ENCODE data around the gene GPR132. TPM values are rescaled to one million over a fixed set of nuclear protein-coding genes. Genes with fewer than 3 reads are reported as not detected.

GPR132 gene
- total RNA-seq, 6 donors from 2014 or later, result 3.0 to 14.7 (median 7.0) TPM

GRCh38 chr14:105075379-105076295 lies 10.4 kb upstream of the GPR132 start:
- peak; percentile 60 to 84 for DNase-seq
- peak overlapping the region in 1 of 4 donors; percentile 43 for H3K27ac ChIP-seq
- ATAC-seq (ENCODE audit: low FRiP score in 2 of 2), result peak; percentile 39 to 81
- peaks cover 14 to 25% (median 22%) of the 10 kb centered on the region in 4 donors for H3K4me1 ChIP-seq
- H3K36me3 ChIP-seq, result no peaks in the 10 kb centered on the region
- H3K27me3 ChIP-seq, result no peaks in the 10 kb centered on the region
- TF ChIP-seq POLR2A (IDR thresholded peaks at IDR 0.05), result peak in 1 of 4 donors; percentile 13
- TF ChIP-seq EP300 (IDR thresholded peaks at IDR 0.05), result no peak
- 54% methylated on average over 7 of the region's 24 CpGs; no CpG with 5 or more reads in 1 of the 2 donors for WGBS, 2 donors
- H3K4me3 ChIP-seq, result peak overlapping the region in 1 of 4 donors; percentile 8
- H3K9me3 ChIP-seq, result no peaks in the 10 kb centered on the region

- Histone ChIP-seq H3K27me3 (no peaks in the 10 kb centered on the region), H3K36me3 (no peaks in the 10 kb centered on the region), H3K27ac (no peak overlapping the region), H3K4me1 (peaks cover 14 to 29% (median 24%) of the 10 kb centered on the region in 4 donors), H3K4me3 (no peak overlapping the region), H3K9me3 (no peaks in the 10 kb centered on the region)
- TF ChIP-seq POLR2AphosphoS5 (IDR thresholded peaks at IDR 0.05) (no peak), EP300 (IDR thresholded peaks at IDR 0.05) (no peak), POLR2A (IDR thresholded peaks at IDR 0.05) (no peak), CTCF (IDR thresholded peaks at IDR 0.05) (no peak)
- WGBS, 2 donors, result 96% methylated on average over 4 of the region's 15 CpGs; no CpG with 5 or more reads in 1 of the 2 donors
- no peak for ATAC-seq (ENCODE audit: low FRiP score in 2 of 2)
- DNase-seq, result peak in 1 of 2 donors; percentile 62
Measured at GRCh38 chr14:105074601-105075053, 9.4 kb upstream of the GPR132 start.

- peaks cover 14 to 35% (median 26%) of the 10 kb centered on the region in 4 donors for H3K4me1 ChIP-seq
- no peaks in the 10 kb centered on the region for H3K9me3 ChIP-seq
- DNase-seq, result peak in 1 of 2 donors; percentile 74
- ATAC-seq (ENCODE audit: low FRiP score in 2 of 2), result no peak
- 92 to 93% methylated on average over 8 to 13 of the region's 18 CpGs for WGBS, 2 donors
- no peak overlapping the region for H3K27ac ChIP-seq
- TF ChIP-seq POLR2A (IDR thresholded peaks at IDR 0.05) (no peak), CTCF (IDR thresholded peaks at IDR 0.05) (no peak), POLR2AphosphoS5 (IDR thresholded peaks at IDR 0.05) (no peak), EP300 (IDR thresholded peaks at IDR 0.05) (no peak)
- H3K4me3 ChIP-seq, result no peak overlapping the region
- no peaks in the 10 kb centered on the region for H3K36me3 ChIP-seq
- H3K27me3 ChIP-seq, result no peaks in the 10 kb centered on the region
Measured at GRCh38 chr14:105073720-105074600, 8.7 kb upstream of the GPR132 start.

- DNase-seq (peak in 1 of 2 donors; percentile 45), ATAC-seq (ENCODE audit: low FRiP score in 2 of 2) (no peak)
- Histone ChIP-seq H3K27ac (no peak overlapping the region), H3K36me3 (no peaks in the 10 kb centered on the region), H3K4me3 (no peak overlapping the region), H3K27me3 (no peaks in the 10 kb centered on the region), H3K4me1 (peaks cover 14 to 35% (median 26%) of the 10 kb centered on the region in 4 donors), H3K9me3 (no peaks in the 10 kb centered on the region)
- TF ChIP-seq POLR2A (IDR thresholded peaks at IDR 0.05), result no peak
- TF ChIP-seq POLR2AphosphoS5 (IDR thresholded peaks at IDR 0.05), result no peak
- TF ChIP-seq EP300 (IDR thresholded peaks at IDR 0.05), result no peak
- TF ChIP-seq CTCF (IDR thresholded peaks at IDR 0.05), result no peak
- 86 to 89% methylated on average over 18 of the region's 18 CpGs for WGBS, 2 donors
Measured at GRCh38 chr14:105072892-105073719, 7.9 kb upstream of the GPR132 start.
